Fibroblast of lung (primary cell): ENCODE measurements around the gene ZNF831. TPM values are rescaled to one million over a fixed set of nuclear protein-coding genes. Genes with fewer than 3 reads are reported as not detected.

Experiments
- DNase-seq, 2 donors: peaks; one replicate each; pipeline versions ENCODE4 v3.0.0 to v3.0.0-alpha.2; 2010; ENCODE audit warnings: low read depth in 2 of 2
- H2AFZ ChIP-seq: 2 replicates; pipeline ENCODE4 v1.5.1; 2012; ENCODE audit warnings: low read length, control low read depth, inconsistent platforms
- H3K27ac ChIP-seq: 2 replicates; pipeline ENCODE4 v1.5.1; 2011; ENCODE audit warnings: low read length, control low read depth; ENCODE audit not compliant: insufficient read depth
- H3K27me3 ChIP-seq: 2 replicates; pipeline ENCODE4 v1.5.1; 2011; ENCODE audit warnings: mild to moderate bottlenecking, low read length; ENCODE audit not compliant: control insufficient read depth, insufficient read depth
- H3K36me3 ChIP-seq: 2 replicates; pipeline ENCODE4 v1.5.1; 2011; ENCODE audit warnings: low read length; ENCODE audit not compliant: control insufficient read depth, insufficient read depth
- H3K4me1 ChIP-seq: 2 replicates; pipeline ENCODE4 v1.5.1; 2011; ENCODE audit warnings: low read length; ENCODE audit not compliant: control insufficient read depth, insufficient read depth; ENCODE audit errors: extremely low read depth
- H3K4me2 ChIP-seq: 2 replicates; pipeline ENCODE4 v1.5.1; 2011; ENCODE audit warnings: low read length, control low read depth; ENCODE audit not compliant: insufficient read depth; ENCODE audit errors: extremely low read depth
- H3K4me3 ChIP-seq, 4 experiments: fragments of 200-600 bp in 1 of 4; sonication (generic) in 1 of 4; replicated peaks in 1 of 4; 2 replicates each; pipeline ENCODE4 v1.5.1; 2011 to 2016; ENCODE audit warnings: low read length in 4 of 4, low read depth in 3 of 4, mild to moderate bottlenecking in 3 of 4, control low read depth in 2 of 4, inconsistent platforms in 1 of 4, mixed read lengths in 1 of 4; ENCODE audit not compliant: insufficient read depth in 1 of 4; ENCODE audit errors: control extremely low read depth in 1 of 4
- H3K79me2 ChIP-seq: 2 replicates; pipeline ENCODE4 v1.5.1; 2012; ENCODE audit warnings: mild to moderate bottlenecking, low read length, inconsistent platforms; ENCODE audit not compliant: control insufficient read depth, insufficient read depth
- H3K9ac ChIP-seq: 2 replicates; pipeline ENCODE4 v1.5.1; 2011; ENCODE audit warnings: mild to moderate bottlenecking, low read length, control low read depth; ENCODE audit not compliant: insufficient read depth
- H3K9me3 ChIP-seq: 2 replicates; pipeline ENCODE4 v1.5.1; 2012; ENCODE audit warnings: low read depth, low read length; ENCODE audit not compliant: control insufficient read depth, insufficient read depth
- H4K20me1 ChIP-seq: 2 replicates; pipeline ENCODE4 v1.5.1; 2011; ENCODE audit warnings: low read length; ENCODE audit not compliant: control insufficient read depth, insufficient read depth; ENCODE audit errors: extremely low read depth
- EZH2 ChIP-seq: IDR thresholded peaks from 2 replicates; pipeline ENCODE4 v1.5.1; 2012; ENCODE audit warnings: low read length, control low read depth, mild to moderate bottlenecking; ENCODE audit errors: missing control alignments
- polyA plus RNA-seq, 2 donors: library from polyadenylated mRNA; depleted of rRNA in 1 of 2; stranded (reverse) in 1 of 2; unstranded in 1 of 2; fragments of >200 nt; gene quantifications; 2 replicates each; pipeline ENCODE4 v1.2.1, GENCODE V29; 2011 to 2012; ENCODE audit warnings: missing spikeins in 1 of 2
- total RNA-seq: library from RNA; depleted of rRNA; stranded (reverse); fragments of >200 nt; gene quantifications from 2 replicates; pipeline ENCODE4 v1.2.1, GENCODE V29; 2014
- TF ChIP-seq, protein P1 (sequence below), 2 donors: IDR thresholded peaks in 1 of 2; conservative IDR thresholded peaks in 1 of 2; 1 replicate in 1 of 2; 2 replicates in 1 of 2; pipeline ENCODE4 v1.5.1; 2011 to 2012; ENCODE audit warnings: low read length in 2 of 2, control low read depth in 1 of 2, inconsistent platforms in 1 of 2, low read depth in 1 of 2, mild to moderate bottlenecking in 1 of 2

Gene ZNF831
- total and polyA plus RNA-seq, 2 donors (not counting 1 experiment from before 2014, with no cell fraction given): not detected

DNA sequence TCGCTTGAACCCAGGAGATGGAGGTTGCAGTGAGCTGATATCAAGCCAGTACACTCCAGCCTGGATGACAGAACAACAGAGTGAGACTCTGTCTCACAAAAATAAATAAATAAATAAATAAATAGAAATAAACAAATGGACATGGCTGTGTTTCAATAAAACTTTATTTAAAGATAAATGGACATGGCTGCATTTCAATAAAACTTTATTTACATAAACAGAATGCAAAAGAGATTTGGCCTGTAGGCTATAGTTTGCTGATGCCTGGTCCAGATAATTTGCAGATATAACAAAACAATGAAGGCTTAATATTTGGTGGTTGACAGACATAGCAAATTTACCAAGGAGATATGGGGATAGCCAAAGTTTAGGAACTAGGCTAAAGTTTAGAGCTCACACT lies 66.8 kb downstream of the ZNF831 start:
- no peaks in the 10 kb centered on the region for H3K36me3 ChIP-seq
- no peak overlapping the region for H2AFZ ChIP-seq
- no peak for DNase-seq
- H3K4me2 ChIP-seq: no peak overlapping the region
- H3K27ac ChIP-seq: no peak overlapping the region
- H3K79me2 ChIP-seq: no peaks in the 10 kb centered on the region
- no peak overlapping the region for H3K9ac ChIP-seq
- H3K27me3 ChIP-seq: no peaks in the 10 kb centered on the region
- no peak overlapping the region for H3K4me3 ChIP-seq
- no peaks in the 10 kb centered on the region for H3K9me3 ChIP-seq
- no peaks in the 10 kb centered on the region for H4K20me1 ChIP-seq
- TF ChIP-seq, protein P1, sequence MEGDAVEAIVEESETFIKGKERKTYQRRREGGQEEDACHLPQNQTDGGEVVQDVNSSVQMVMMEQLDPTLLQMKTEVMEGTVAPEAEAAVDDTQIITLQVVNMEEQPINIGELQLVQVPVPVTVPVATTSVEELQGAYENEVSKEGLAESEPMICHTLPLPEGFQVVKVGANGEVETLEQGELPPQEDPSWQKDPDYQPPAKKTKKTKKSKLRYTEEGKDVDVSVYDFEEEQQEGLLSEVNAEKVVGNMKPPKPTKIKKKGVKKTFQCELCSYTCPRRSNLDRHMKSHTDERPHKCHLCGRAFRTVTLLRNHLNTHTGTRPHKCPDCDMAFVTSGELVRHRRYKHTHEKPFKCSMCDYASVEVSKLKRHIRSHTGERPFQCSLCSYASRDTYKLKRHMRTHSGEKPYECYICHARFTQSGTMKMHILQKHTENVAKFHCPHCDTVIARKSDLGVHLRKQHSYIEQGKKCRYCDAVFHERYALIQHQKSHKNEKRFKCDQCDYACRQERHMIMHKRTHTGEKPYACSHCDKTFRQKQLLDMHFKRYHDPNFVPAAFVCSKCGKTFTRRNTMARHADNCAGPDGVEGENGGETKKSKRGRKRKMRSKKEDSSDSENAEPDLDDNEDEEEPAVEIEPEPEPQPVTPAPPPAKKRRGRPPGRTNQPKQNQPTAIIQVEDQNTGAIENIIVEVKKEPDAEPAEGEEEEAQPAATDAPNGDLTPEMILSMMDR (conservative IDR thresholded peaks at IDR 0.05 in 1 of 2, IDR thresholded peaks at IDR 0.05 in 1 of 2; ENCODE audit: low read depth in 1 of 2, low read length in 2 of 2): no peak
- no peak for TF ChIP-seq EZH2
- H3K4me1 ChIP-seq: no peaks in the 10 kb centered on the region

DNA sequence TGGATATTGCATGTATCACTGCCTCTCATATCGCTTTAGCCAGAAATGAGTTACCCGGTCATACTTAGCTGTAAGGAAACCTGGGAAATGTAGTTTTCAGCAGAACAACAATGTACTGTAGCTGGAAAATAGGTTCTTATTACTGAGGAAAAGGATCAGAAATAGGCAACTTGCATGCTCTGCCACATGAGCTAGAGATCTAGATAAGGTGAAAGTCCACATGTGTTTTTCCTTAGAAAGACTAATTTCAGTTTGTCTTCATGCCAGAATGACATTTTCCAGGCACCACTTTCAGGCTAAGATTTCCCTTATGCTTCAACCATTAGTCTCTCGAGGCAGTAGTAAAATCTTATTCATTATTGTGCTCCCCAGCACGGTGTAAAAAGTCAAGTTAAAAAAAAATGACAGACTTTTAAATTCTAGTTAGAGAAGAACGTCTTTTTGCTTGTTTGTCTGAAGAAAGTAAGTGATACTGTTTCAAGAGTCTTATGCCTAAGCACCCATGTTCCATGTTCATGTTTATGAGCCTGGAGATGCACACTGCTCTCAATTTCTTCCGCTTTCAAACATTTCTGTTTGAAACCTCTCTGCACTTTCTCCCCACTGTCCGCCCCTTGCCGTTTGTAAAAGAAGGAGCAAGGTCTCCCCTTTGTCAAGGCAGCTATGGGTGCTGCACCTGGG lies 67.6 kb downstream of the ZNF831 start:
- Histone ChIP-seq H3K9me3 (no peaks in the 10 kb centered on the region), H3K79me2 (no peaks in the 10 kb centered on the region), H2AFZ (no peak overlapping the region), H4K20me1 (no peaks in the 10 kb centered on the region), H3K36me3 (no peaks in the 10 kb centered on the region), H3K4me1 (no peaks in the 10 kb centered on the region), H3K9ac (no peak overlapping the region), H3K27me3 (no peaks in the 10 kb centered on the region), H3K4me2 (no peak overlapping the region), H3K4me3 (no peak overlapping the region), H3K27ac (no peak overlapping the region)
- DNase-seq: no peak
- TF ChIP-seq, protein P1 (conservative IDR thresholded peaks at IDR 0.05 in 1 of 2, IDR thresholded peaks at IDR 0.05 in 1 of 2; ENCODE audit: low read depth in 1 of 2, low read length in 2 of 2): no peak
- TF ChIP-seq EZH2: no peak

DNA sequence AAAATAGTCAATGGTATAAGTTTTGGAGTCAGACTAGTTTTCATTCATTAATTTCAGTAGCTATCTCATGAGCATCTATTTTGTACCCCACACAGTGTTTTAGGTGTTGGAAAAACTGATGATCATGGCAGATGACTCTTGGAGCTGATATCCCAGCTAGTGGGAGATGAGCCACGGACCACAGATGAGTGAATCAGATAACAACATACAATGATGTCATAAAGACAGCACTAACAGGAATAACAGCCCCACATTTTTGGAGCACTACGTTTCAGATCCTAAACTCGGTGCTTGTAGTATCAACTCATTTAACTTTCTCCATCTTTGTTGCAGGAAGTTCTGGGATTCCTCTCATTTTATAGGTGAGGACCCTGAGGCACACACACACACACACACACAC lies 69.0 kb downstream of the ZNF831 start:
- DNase-seq: no peak
- no peaks in the 10 kb centered on the region for H3K4me1 ChIP-seq

More for the DNA sequence above, 69.0 kb downstream of the ZNF831 start:
- no peaks in the 10 kb centered on the region for H3K27me3 ChIP-seq
- no peak overlapping the region for H3K4me3 ChIP-seq
- H4K20me1 ChIP-seq: no peaks in the 10 kb centered on the region
- no peaks in the 10 kb centered on the region for H3K79me2 ChIP-seq
- H3K4me2 ChIP-seq: no peak overlapping the region
- no peak overlapping the region for H2AFZ ChIP-seq
- no peaks in the 10 kb centered on the region for H3K36me3 ChIP-seq
- no peaks in the 10 kb centered on the region for H3K9me3 ChIP-seq
- H3K27ac ChIP-seq: no peak overlapping the region
- TF ChIP-seq EZH2: no peak
- TF ChIP-seq, protein P1 (conservative IDR thresholded peaks at IDR 0.05 in 1 of 2, IDR thresholded peaks at IDR 0.05 in 1 of 2; ENCODE audit: low read depth in 1 of 2, low read length in 2 of 2): no peak
- H3K9ac ChIP-seq: no peak overlapping the region
